ENCODE measurements around the gene RBM8A.
A peak's percentile ranks its signal among the peaks of the same experiment; 100 is the strongest.

The RBM8A gene

DNA sequence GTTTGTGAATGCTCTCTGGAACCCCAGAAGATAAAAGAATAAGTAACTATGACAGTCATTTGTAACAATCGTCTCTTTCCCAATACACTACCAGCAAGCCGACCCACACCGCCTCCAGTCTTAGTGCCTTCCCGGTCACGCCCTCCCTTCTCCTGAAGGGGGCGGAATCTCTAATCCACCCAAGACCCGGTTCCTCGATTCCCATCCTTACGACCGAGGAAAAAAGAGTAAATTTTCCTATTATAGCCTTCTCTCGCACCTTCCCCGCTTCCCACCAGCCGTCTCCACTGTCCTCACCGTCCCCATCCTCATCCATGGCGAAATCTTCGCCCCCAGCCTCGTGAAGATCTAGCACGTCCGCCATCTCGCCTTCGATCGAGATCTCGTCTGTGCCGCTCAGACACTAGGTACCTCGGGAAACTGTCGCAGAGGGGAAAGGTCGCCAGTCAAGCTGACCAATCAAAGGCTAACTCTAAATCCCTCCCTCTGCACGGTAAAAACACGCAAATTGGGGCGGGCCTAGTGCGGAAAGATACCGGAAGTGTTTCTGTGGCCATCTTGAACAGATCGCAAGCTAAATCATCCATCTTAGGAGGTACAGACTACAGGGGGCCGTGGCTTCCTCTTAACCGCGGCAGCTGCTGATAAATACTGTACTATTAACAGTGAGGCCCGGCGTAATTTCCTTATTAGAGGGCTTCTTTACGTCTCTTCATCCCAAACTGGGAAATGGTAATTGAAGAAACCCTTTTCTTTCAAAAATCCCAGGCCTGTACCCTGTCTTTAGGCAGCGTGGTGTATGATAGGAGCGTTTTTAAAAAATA, at the start of gene RBM8A:
Gene RBM8A (minus strand): TSS at position 422 of the 824 bp plus-strand sequence. CDS start 58 bp downstream, at position 364.
- peak; percentile 99 for DNase-seq

DNA sequence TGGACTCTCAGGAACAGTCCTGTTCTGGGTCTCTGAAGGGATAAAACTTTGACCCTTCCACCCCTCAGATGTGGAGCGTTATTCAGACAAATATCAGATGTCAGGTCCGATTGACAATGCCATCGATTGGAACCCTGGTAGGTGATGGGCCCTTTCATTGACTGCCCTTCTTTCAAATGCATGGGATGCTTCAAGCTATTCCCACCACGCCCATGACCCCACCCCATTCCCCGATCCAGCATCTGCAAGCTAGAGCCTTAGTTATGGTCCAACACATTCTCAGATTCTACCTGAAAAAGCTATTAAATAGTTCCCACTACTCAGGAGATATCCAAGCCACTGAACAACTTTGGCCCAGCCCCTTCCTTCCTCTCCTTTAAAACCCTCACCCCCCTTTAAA, 49.7 kb upstream of the RBM8A start:
- DNase-seq = no peak

DNA sequence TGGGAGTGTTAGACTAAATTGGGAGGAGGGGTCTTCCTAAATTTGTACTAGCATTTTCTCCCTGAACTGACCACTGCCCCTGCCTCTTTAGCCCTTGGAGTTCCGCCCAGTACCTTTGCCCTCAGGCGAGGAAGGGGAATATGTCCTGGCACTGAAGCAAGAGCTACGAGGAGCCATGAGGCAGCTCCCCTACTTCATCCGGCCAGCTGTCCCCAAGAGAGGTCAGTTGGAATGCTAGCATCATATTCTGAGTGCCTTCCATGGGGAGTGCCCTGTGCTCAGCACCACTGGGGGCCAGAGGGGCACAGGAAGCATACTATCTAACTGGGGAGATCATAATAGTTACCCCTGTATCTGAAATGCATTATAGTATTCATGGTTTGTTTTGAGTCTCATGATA, 47.9 kb upstream of the RBM8A start:
- DNase-seq = no peak

DNA sequence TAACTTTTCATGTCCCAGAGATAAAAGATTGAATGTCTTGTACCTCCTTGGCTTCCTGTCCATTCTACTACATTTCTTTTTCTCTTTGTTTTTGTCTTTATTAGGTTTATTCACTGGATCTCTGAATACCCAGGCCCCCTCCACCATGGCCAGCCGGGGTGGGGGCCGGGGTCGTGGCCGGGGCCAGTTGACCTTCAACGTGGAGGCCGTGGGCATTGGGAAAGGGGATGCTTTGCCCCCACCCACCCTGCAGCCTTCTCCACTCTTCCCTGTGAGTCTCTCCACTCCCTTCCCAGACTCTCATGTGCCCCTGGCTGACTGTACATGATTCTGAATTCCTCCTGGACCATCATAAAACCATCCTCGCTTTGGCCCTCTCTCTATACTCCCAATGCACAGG, 47.4 kb upstream of the RBM8A start:
- DNase-seq = no peak

DNA sequence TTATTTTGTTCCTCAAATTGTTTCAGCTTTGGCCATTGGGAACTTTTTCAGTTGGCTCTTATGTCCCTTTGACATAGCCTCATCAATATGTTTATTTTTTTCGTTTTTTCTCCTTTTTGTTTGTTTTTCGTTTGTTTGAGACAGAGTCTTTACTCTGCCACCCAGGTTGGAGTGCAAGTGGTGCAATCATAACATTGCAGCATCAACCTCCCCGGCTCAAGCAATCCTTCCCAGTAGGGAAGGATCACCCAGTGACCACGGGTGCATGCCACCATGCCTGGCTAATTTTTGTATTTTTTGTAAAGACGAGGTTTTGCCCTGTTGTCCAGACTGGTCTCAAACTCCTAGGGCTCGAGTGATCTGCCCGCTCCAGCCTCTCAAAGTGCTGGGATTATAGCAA, 45.3 kb upstream of the RBM8A start:
- DNase-seq = no peak

DNA sequence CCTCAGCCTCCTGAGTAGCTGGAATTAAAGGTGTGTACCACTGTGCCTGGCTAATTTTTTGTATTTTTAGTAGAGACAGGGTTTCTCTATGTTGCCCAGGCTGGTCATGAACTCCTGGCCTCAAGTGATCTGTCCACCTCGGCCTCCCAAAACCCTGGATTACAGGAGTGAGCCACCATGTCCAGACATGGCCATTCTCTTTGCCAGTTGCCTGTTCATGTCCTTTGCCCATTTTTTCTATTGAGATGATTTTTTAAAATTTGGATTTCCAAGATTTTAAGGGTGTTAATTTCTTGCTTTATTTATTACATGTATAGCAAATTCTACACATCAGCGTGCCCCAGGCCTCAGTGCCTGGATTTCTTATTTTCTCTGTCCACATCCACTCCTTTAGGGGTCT, 40.0 kb upstream of the RBM8A start:
- no peak for DNase-seq

DNA sequence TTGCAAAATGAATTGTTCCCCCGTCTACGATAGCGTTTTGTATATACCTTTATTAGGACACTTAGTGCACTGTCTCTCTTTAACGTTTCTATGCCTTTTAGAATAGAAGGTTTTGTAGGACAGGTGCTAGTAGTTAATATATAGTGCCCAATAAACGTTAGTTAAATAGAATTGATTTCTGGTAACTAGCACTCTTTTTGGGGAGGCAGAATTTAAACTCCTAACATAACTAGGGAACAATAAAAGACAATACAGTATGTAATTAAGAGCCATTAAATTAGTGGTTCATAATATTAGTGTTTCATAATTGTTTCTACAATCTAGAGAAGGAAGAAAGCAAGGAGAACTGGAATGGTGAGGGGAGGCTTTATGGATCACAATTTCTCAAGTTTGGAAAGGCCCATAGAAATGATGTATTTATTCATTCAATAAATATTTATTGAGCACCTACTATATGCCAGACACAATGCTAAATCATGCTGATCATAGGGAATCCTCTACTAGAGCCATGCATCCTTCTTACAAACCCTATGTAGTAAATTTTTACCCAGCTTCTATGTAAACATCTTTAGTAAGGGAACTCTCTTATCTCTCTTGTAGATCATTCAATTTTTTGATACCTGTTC, 37.9 kb upstream of the RBM8A start:
- no peak for DNase-seq

DNA sequence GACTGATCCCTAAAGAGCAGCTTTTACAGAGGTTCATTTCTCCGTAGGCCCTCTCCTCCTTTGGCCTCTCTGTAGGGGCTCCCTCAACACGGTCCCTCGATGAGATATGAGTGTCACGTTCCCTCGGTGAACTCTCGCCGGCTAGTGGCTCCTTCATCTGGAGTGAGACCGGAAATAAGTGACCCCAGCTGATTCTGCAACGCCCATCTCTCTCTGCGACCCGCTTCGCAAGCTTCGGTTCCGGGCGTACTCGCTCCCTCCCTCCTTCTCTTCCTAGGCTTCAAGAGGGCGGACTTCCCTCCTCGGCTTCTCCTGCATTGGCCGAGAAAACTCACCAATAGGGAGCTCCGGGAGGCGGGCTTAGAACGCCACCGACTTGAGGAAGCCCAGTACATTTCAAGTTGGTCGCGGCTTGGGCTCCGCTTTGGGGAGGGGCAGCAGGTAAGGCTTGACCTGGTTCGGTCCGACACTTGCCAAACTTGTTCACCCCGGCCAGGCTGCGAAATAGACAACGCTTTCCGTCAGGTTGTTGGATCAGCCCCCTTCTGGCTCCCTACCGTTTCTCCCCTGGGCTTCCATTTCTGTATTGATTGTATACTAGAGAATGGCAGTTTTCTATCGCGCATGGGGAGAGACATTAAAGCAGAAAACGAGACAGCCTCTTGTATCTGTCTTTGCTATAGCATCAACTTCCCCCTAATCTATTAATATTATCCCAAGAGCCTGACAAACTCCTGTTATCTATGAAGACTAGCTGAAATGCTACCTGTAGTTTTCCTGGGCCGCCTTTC, 37.2 kb upstream of the RBM8A start, which contains the start of the genes ANKRD34A and POLR3GL:
Gene ANKRD34A (minus strand): TSS at position 248 of the 791 bp plus-strand sequence. CDS start 2,816 bp downstream, outside the sequence.
Gene POLR3GL (plus strand): TSS at position 363 of the 791 bp plus-strand sequence. CDS start 10,176 bp downstream, outside the sequence.
- peak; percentile 80 for DNase-seq

DNA sequence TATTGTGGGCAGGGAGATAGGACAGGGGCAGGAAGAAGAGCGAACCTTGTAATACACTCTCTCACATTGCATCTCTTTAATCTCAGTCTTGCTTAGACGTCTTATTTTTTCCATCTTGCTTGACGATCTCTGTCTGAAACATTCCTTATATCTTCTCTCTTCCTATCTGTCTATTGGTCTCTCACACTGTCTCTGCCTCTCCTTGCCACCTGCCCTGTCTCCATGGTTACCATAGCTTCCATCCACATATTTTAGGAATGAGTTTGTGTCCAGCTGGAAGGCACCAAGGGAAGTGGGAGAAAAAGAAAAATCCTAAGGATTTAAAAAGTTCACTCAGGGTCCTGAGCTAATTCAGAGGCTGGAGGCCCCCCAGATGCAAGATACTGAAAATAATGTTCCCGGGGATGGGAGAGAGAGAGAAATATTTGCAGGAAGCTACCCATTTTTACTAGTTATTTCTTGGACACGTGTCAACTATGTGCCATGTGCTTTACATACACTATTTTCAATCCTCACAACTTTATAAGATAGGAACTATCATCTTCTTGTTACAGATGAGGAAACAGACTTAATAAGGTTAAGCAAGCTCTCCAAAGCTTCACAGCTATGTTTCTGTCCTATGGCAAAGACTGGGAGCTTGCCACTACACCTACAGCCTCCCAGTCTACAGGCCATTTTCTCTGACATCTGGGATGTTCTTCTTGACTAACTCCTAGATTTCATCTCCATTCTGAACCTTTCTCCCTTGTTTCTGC, 36.2 kb upstream of the RBM8A start:
- no peak for DNase-seq

DNA sequence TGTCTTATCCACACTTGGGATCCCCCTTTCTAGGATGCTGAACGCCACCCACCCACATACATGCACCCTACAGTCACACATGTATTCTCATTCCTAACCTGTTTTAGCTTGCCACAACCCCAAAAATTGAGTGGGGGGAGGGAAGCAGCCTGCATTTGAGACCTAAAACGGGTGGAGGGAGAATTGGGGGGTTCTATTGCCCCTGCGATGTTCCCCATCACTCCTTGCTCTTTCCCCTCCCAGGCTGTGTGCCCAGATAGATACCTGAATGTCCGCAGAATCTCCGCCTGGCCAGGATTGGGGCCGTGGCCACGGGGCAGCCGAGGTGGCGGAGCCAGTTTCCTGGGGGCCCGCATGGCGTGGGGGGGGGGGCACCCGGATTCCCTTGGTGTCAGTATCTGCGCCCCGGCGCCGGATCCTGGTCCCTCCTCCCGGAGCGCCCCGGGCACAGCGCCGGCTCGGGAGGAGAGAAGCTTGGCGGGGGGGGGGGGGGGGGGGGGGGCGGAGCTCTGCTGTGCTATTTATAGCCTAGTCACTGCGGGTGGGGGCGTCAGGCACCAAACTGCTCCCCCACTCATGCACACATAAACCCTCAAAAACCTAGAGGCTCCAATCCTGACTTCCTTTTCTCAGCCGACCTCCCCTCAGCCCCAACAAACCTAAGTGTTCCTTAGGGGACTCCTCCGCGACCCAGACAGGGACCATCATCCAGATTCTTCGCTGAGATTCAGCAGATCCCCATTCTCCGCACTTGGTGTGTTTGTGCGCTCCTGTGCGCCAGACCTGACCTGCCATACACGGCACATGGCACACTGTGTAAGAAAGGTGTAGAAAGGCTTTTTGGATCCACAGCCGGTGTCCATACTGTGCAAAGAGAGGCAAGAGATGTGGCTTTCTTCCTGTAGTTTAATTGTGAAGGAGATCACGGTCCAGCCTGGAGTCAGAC, 35.1 kb upstream of the RBM8A start:
- DNase-seq = no peak

DNA sequence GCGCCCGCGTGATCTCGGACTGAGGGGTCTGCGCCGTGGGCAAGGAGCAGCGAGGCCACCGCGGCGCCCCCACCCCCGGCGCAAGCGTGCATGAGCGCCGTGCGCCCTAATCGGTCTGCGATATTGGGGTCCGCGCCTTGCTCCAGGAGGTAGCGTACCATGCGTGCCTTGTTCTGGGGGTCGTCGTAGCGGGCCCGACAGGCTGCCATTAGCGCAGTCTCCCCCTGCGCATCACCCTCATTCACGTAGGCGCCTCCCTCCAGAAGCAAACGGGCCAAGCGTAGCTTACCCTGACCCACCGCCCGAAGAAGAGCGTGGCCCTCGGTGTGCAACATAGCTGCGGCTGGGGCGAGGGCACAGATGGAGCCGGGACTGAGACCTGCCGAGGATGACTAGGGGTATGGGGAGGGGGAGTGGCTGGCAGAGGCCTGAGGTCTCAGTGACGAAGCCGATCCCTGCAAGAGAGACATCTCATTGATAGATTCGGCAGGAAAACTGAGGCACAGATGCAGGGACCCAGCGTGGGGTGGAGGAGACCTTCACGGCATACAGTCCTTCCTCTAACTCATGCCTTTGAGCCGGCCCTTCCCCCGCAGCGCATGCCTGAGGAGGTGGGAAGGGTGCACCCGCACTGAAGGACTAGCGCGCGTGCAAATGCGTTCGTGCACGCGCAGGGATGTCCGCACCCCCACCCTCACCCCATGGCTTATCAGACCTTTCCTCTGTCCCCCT, 34.3 kb upstream of the RBM8A start:
- DNase-seq = no peak

DNA sequence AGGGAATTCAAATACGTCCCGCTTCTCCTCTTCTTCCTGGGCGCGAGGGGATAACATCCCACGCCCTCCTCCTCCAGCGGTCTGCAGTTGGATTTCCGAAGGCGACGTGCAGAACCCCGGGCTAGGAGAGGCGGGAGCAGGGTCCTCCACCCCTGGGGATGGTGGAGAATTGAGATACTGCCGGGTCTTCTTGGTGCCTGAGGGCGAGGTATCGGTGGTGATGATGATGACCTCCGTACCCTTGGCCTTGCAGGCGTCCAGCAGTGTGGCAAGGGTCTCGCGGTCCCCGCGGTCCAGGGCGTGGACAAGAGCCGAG, 33.8 kb upstream of the RBM8A start:
- DNase-seq = no peak

DNA sequence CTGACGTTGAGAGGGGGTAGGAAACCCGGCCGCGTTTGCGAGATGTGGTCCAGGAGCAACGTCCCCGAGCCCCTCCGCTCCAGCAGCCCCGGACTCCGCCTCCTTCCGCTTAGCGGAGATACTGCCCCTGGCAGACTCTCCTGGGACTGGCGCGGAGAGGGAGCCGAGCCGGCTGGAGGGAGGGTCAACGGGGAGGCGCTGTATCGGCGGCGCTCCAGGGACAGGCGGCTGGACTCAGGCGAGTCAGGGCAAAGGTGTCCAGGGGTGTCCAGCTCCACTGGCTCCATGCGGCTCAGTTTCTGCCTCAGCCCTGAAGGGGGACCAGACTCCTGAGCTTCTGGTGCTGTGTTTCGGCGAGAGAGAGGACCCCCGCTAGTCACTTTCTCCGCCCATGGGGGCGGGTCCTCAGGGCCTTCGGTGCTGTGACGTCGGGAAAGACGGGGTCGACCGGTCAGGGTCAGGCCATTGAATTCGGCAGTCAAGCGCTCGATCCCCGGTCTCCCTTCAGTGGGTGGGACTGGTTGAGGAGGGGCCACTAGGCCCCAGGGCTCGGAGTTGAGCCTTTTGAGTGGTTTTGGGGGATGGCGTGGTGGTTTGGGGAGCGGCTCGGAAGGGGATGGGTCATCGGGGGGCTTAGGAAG, 33.3 kb upstream of the RBM8A start:
- DNase-seq = no peak

DNA sequence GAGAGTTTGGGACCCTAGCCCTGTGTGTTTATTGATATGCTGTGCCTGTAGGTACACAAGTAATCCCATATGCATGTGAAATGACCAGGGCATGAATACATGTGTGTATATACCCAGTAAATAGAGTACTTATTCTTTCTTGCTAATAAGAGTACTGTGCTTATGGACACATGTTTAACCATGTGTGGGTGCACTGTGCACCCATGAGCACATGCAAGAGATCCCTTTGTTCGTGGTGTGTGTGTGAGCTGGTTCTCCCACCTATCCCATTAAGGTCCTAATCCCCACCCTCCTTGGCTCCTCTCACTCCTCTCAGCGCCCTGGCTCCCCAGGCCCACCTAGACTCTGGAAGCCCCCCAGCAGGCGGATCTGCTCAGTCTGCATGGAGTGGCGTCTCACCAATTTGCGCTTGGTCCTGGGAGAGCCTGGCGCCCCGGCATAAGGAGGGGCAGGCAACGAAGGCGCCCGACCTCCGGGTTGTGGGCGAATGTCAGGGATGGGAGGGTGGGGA, 32.7 kb upstream of the RBM8A start:
- DNase-seq = no peak

DNA sequence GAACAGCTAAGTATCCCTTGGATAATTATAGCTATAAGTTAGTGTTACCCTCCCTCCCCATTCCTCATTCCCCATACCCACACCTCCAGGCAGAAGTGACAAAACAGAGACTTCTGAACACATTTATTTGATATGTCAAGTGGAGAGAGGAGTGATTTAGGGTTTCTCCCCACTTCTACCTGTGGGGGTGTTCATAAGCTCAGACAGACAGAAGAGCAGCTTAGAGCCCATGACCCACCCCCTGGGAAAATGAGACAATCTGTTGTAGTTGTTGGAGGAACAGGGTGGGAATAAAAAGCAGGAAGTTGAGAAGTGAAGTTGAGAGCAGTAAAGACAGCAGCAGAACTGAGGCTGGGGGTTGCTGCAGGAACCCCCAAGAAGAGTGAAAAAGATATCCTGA, 32.0 kb upstream of the RBM8A start:
- no peak for DNase-seq

DNA sequence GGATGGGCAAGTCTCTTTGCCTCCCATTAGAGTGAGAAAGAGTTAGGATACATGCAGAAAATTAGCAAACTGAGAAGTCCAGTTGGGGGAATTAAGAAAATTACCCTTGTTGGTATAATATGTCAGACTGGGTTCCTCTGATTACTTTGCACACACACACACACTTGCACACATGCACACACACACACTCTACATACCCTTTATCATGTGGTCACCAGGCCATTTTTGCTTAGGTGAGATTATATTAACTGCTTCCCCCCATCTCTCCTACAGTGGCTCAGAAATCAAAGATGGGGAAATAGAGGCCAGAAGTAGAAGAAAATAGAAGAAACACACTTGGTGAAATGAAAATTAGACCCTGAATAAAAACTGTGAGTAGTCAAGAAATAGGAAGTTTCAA, 31.4 kb upstream of the RBM8A start:
- DNase-seq = no peak

DNA sequence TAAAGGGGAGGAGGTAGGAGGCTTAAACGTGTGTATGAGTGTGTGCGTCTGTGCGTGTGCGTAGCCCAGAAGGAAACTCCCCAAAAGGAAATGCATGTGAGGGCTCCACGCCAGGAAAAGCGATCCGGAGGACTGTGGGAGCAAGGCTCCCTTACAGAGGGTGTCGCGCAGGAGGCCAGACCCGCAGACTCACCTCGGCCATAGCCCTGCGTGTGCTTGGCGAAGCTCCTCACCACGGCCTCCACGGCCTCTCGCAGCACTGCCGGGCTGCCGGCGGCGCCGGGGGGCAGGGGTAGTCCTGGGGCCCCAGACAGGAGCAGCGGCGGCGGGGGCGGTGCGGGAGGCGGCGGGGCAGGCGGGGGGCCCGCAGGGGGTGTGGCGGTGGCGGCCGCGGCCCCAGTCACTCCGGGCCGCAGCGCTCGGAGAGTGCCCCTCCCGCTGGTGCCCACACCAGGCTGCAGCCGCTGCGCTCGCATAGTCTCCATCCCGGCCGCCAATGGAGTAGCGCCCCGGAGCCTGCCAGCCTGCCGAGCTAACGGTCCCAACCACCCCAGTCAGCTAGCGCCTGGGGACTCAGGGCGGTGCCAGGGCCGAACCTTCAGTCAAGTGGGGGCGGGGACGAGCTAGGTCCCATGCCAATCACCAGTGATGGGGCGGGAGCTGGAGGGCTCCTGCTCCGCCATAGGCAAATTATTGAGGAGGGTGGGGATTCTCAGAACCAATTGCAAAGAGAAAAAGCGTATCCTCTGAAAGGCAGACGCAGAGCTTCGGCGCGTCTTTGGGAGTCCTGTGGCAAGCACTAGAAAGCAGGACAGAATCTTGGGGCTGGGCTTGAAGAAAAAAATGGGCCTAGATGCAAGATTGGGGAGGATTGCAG, 30.4 kb upstream of the RBM8A start, which contains the start of gene LIX1L:
Gene LIX1L (minus strand): TSS at position 575 of the 877 bp plus-strand sequence. CDS start 90 bp downstream, at position 485.
- peak; percentile 97 for DNase-seq

DNA sequence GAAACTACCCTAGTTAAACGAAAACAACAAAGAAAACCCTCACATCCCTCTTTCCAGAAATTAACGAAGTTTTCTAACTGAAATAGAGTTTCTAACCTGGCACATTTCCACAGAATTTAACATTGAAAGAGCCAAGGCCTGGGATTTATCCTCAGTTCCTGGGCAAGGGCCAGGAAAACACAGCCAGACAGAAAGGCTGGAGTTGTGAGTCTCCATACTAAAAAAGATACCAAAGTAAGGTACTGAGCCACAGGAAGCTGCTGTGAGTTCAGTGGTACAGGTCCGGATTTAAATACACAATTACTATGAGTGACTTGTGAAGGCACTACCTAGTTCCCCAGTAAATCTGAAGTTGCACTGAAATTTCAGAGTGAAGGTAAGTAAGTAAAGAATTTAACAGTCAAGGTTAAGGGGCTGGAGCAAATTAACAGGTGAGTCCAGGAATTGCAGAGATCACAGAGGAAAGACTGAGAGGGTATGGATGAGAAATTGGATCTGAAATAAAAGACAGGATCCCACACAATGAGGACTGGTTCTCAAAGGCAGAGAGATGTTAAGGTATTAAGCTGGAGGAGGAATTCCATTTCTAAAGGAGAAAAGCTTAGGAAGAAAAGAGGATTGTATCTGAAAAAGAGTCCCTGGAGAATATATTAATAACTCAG, 29.6 kb upstream of the RBM8A start:
- no peak for DNase-seq
